HL-60/S4 treated with phorbol 12-myristate 13-acetate at 8.2 ng/mL for 4 days and 3 days (cell line): ENCODE data around the gene ACSM2B.
"Not testable (repeated sequence)": the region's sequence is repeated elsewhere in the genome, so short reads cannot be mapped to it uniquely, and the experiment has no call there.

Experiments used
- in situ Hi-C: fragments of 300-500 bp; cut with MboI; formaldehyde crosslinking; loops from 2 replicates; pipeline ENCODE4 v1.15.0; 2022; ENCODE audit warnings: low sequenced_read_pairs

Gene ACSM2B

DNA sequence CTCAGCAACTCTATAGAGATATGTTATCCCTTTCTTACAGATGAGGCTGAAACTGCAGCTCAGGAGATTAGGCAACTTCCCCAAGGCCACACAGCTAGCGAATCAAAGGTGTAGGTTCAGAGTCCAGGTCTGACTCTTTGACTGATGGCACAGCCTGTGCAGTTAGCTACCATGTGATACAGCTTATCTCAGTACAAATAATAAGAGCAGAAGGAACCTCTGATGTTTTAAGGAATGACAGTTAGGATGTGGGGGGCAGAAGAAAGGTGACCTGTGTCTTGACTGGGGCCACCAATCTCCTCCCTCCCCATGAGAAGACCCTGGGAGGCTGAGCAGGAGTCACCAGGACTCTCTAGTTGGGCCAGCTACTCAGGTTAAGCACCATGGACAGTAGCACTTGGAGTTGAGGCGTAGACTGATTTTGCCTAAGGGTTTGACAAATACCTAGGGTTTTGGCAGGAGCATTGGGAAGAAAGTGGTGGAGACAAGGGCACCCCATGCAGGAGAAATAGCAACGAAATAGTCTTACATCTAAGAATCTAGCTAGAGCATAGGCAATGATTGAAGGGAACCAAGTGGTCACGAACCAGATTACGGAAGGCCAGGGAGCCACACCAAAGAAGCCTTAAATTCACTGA, 22.8 kb upstream of the ACSM2B start:
- in situ Hi-C loops, result no loop called here

DNA sequence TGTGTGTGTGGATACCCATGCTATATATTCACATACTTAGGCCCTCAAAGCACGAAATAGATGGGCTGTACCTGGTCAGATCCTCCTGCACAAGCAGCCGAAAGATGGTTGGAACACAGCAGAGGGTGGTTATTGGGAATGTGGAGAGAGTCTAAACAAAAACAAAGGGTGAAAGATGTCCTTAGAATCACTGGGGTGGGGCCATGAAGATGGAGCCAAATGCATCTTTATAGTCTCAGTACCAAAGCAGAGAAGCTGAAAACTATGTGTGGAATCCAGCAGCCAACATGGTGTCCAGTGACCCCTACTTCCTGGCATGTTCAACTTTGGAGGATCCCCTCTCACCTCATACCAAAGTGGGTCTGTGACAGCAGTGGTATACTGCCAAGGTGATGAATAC, 19.5 kb upstream of the ACSM2B start:
- in situ Hi-C loops, result not testable (repeated sequence)

DNA sequence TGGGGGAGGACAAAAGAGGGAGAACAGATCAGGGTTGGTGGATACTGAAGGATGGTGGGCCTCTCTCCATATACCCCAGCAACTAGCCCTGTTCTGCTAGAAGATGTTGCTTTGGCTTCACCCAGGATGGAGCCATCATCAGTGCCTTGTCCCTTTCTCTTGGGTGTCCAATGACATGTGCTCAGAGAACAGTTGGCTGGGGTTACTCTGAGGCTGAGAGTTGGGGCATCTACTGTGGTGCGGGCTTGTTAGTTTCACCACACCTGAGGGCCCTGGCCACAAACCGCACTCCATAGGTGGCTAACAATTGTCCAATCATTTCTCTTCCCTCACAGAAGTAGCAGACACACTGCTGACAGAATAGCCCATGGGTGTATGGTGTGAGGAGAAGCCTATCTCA, 18.9 kb upstream of the ACSM2B start:
- in situ Hi-C loops, result not testable (repeated sequence)

DNA sequence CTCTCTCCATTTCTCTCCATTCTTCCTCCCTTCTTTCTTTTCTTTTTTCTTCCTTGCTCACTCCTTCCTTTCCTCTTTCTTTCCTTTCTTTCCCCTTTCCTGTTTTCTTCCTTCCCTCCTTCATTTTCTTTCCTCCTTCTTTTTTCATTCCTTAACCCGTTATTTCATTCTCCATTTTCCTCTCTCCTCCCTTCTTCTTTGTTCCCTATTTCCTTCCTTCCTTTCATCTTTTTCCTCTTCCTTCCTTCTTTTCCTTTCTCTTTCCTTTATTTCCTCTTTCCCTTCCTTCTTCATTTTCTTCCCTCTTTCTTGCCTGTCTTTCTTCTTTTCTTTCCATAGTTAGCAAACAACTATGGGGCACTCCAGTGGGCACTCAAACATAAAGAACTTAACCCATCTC, 16.6 kb upstream of the ACSM2B start:
- in situ Hi-C loops, result not testable (repeated sequence)

DNA sequence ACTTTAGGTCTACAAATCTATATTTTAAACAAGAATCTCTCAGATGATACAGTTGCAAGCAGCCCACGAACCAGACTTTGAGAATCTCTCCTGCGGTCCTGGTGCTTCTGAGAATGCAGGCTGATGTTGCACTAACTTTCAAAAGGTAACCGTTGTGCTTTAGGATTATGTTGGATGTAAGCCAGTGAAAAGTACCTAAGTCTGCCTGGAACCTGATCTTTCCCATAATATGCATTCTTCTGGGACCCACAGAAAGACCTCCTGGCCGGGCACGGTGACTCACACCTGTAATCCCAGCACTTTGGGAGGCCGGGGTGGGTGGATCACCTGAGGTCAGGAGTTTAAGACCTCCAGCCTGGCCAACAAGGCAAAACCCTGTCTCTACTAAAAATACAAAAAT, 13.3 kb upstream of the ACSM2B start:
- in situ Hi-C loops, result not testable (repeated sequence)

DNA sequence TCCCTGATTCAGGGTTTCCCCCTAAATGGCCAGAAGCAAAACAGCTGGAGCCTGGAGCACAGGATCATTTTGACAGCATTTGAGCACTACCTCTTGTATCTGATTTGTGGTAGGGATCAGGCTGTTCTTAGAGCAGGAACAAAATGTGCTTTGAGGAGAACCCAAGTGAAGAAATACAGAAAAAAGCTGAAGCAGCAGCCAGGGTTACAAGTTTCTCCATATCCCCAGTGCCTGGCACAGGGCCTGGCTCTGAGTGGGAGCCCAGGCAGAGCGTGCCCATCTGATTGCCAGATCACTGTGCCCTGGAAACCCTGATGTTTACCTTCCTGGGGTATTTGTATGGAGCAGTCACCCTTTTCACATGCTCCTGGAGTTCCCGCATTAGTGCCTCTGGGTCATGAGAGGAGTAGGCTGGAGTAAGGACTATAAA, 11.5 kb upstream of the ACSM2B start:
- in situ Hi-C loops, result not testable (repeated sequence)

DNA sequence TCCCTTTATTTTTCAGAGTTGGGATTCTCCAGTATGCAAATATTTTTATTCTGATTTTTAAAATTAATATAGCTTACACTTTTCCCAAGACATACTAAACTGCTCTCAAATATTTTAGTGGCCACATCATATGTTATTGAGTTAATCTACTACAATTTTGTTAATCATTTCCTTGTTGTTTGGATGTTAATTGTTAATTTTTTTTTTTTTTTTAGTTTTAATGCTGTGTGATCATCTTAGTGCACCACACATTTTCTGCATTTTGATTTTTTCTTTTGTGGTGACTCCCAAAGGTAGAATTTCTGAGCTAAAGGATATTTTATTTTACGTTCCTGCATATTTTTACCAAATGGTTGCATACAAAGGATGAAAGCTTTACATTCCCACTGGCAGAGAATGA, 10.5 kb upstream of the ACSM2B start:
- in situ Hi-C loops, result not testable (repeated sequence)

DNA sequence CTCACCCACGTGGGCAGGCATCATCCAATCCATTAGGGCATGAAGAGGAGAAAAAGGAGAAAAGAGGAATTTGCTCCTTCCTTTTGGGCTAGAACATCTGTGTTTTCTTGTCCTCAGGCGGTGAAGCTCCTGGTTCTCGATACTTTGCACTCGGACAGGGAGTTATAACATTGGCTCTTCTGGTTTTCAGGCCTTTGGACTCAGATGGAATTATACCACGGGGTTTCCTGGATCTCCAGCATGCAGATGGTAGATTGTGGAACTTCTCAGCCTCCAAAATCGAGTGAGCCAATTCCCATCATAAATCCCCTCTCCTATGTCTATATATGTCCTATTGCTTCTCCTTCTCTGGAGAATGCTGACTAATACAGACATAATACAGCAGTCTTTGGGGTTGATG, 9.9 kb upstream of the ACSM2B start:
- in situ Hi-C loops, result not testable (repeated sequence)

DNA sequence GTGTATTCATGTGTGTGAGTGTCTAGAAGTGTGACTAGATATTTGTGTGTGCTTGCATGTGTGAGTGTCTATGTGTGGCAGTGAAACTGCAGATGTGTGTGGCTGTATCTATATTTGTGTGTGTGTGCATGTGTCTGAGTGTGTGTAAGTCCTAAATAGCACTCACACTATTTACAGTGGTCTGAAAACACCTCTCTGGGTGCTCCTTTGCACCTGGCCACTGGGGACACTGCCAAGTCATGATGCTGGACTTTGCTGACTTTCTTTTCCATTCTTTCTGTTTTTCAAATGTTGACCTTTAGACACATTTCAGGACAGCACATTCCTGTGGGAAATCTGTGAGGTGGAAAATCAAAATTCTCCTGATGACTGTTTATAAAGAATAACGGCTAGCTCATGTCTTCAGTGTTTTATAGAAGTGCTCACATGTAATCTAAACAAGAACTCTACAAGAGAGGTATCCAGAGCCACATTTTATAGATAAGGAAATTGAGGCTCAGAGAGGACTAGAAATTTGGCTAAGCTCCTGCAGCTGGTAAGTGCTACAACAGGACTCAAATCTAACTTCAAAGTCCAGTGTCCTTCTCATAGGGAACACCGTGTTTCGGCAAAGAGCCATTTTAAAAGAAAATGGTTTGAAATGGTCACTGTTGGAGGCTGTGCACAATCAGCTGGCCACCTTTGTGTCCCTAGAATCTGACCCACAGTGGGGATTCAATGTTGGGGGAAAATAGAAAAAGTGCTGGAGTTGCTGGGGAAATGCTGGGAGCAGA, 4.5 kb upstream of the ACSM2B start:
- in situ Hi-C loops, result not testable (repeated sequence)

DNA sequence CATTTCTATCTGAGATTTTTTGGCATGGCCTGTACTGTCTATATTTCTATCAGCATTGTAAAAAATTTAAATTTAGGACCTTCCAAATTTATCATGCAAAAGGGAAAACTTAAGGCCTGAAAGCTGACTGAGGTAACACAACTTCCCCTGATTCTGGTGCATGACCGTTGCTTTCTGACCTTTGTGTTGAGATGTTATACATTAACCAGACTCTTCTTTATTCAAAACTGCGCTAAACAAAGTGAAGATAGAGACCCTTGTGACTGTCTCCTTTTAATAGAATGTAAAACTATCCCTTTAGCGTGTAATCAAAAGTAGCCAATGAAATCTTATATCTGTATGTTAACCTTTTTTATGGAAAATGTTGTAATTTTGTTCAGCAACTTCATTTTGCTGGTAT, 1.9 kb upstream of the ACSM2B start:
- in situ Hi-C loops, result not testable (repeated sequence)

DNA sequence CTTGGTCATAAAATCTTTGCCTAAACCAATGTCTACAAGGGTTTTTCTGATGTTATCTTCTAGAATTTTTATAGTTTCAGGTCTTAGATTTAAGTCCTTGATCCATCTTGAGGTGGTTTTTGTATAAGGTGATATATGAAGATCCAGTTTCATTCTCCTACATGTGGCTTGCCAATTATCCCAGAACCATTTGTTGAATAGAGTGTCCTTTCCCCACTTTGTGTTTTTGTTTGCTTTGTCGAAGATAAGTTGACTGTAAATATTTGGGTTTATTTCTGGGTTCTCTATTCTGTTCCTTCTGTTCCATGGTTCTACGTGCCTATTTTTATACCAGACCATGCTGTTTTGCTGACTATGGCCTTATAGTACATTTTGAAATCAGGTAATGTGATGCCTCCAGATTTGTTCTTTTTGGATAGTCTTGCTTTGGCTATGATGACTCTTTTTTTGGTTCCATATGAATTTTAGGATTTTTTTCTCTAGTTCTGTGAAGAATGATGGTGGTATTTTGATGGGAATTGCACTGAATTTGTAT, 7.0 kb downstream of the ACSM2B start:
- in situ Hi-C loops, result not testable (repeated sequence)

DNA sequence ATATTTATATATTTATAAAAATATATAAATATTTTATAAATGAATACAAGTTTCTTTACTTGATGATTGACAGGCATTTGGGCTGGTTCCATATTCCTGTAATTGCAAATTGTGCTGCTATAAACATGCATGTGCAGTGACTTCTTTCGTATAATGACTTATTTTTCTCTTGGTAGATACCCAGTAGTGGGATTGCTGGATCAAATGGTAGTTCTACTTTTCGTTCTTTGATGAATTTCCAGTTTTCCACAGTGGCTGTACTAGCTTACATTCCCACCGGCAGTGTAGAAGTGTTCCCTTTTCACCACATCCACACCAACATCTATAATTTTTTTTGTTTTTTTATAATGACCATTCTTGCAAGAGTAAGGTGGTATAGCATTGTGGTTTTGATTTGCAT, 7.8 kb downstream of the ACSM2B start:
- in situ Hi-C loops, result no loop called here

DNA sequence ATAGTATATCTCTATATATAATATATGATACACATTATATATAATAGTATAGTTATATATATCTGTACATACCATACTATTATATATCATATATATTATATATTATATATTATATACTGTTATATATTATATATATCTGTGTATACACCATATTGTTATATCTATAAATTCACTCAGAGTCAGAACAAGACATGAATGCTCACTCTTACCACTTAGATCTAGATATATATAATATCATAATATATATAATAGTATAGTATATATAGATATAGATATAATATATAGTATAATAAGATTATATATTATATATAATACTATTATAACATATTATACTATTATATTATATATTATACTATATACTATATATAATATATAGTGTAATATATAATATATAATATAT, 9.3 kb downstream of the ACSM2B start:
- in situ Hi-C loops, result no loop called here

DNA sequence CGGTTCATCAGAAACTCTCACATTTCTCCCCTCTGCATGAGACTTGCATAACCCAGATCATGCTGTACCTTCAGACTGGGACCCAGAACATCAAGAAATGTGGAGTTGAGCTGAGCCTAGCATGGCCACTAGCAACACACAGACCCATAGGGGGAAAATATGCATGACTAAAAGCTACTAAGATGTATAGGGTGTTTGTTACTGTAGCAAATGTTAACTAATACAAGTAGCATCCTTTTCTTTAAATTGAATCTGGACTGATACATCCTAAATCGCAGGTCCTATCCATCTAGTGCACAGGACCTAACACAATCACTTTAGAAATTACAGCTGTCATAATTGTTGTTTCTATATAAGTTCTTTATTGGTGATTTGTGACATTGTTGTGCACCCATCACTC, 10.8 kb downstream of the ACSM2B start:
- in situ Hi-C loops, result not testable (repeated sequence)

DNA sequence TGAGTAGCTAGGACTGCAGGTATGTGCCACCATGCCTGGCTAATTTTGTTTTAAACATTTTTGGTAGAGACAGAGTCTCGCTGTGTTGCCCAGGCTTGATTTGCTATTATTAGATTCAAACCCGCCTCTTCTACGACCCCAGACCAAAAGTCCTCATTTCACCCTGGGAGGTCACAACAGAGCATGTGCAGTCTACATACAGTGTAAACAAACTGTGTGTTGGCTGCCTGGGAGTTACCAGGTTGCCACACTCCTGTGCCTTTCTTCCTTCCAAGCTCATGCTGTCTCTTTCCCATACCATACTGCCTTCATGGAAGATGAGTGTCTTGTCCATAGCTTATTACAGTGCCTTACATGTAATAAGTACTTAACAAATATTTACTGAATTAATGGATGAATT, 11.9 kb downstream of the ACSM2B start:
- in situ Hi-C loops, result not testable (repeated sequence)

DNA sequence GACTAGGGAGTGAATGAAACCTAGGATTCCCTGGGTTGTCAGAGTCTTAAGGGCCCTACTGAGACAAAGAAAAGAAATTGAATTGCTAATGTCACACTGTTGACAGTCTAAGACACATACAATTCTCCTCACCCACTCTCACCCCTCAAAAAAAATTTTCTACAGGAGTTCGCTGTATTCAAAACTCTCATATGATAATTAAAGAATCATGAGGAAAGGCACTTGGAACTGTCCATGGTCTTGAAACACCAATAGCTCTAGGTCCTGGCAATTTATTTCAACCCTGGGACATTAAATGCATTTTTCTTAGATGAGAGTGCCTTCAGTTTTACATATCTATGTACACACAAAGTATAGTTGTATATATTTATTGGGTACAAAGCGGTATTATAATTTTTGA, 20.5 kb downstream of the ACSM2B start:
- in situ Hi-C loops, result not testable (repeated sequence)

DNA sequence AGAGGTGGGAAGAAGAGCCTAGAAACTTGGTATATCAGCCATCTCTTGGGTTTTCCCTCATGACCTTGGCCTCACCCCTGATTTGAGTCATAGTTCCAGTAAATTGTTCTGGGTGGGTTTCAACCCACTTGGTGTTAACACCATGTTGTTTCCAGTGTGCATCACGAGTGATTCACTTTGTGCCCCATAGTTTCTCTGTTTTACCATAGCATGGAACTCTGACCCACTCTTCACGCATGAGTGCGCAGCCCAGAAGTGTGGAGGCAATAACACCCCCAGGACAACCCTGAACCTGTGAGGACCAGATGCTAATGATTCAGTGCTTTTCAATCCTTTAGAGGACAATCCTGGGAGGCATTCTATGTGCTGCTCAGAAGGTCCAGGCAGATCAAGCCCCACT, 21.5 kb downstream of the ACSM2B start:
- in situ Hi-C loops, result not testable (repeated sequence)

DNA sequence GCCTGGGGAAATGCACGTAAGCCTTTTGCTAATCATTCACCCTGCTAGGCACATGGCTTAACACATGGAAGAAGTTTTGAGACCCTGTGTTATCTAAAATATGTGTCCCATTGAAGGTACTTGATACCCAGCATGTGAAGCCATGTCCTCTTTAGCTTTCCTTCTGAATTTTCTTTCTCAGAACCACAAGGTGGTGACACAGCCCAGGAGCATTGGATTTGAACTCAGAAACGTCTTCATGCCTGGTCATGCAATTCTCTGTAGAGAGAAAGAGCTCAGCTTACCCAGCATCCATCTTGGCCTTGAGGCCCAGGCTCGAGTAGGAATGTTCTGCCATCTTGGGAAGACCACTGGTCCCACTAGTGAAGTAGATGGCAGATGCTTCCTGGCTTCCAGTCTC, 22.7 kb downstream of the ACSM2B start:
- in situ Hi-C loops, result not testable (repeated sequence)

DNA sequence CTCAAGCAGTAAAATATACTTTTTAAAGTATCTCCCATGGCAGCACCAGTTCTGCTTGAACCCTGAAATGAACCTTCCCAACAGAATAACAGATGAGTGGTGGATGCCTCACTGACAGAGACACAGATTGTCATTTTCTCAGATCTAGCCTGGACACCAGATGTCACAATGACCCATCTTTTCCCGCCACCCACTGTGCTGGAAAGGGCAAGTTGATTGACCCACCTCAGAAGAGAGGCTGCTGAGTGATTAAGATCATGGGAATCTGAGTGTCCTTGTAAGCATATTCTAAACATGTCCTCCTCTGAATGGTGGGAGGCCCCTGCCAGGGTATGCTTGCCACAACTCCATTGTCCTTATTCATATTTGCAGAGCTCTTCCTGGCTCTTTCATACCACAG, 29.2 kb downstream of the ACSM2B start:
- in situ Hi-C loops, result not testable (repeated sequence)

DNA sequence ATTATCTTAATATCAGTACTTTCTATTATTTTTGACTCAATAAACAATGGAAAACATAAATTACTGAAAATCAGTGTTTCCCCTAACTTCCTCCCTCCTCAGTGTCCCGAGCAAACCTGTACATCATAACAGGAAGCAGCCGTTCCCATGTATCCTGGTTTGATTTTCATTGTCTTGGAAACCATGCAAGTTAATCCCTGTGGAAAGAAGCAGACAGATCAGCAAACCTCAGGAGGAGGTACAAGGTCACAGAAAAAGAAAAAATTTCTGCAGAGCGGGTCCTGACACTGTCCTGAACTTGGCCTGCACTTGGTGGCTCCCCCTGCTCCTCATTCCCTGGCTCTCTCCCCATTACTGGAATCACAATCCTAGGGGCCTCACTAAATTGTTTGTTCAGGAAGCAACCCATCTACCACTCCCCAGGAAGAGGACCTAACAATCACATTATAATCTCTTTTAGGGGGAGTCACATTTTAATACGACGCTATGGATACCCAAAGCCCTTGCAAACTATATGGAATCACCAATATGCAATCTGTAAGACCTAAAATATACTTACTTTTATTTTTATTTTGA, 29.8 kb downstream of the ACSM2B start:
- in situ Hi-C loops, result not testable (repeated sequence)

DNA sequence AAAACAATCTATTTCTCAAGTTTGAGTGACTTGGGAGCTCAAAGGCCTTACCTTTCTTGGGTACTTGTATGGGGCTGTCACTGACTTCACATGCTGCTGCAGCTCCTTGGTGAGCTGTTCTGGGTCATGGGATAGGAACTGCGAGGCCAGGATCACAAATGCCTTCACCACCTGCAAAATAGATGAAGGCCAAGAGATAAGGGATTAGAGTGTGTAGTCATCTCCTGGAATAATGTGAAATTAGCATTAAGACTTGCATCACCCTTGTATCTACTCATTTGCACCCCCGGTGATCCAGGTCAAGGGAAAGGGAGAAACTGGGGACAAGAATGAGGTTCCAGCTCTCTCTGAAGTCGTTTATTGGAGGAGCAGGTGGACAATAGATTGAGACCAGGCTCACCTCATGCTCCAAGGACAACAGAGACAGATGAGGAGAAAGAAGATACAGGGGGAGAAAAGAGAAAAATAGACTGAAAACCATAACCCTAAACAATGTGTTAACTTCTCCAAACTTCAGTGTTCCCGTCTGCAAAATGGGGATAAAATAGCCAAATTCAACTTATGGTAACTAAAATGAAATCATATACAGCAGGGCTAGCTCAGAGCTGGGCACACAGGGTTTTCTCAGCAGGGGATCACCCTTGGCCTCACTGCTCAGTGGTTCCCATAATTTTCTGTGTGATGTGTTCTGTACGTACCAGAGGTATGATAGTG, 35.4 kb downstream of the ACSM2B start:
- in situ Hi-C loops, result not testable (repeated sequence)
